ENCODE data around the gene RBM23. TPM values are rescaled to one million over a fixed set of nuclear protein-coding genes. Genes with fewer than 3 reads are reported as not detected.

The RBM23 gene
- total RNA-seq, 1 experiment from 2014 or later = 105 TPM

- peak; percentile 57 for DNase-seq (ENCODE audit: low read depth)
These were observed 32.3 kb downstream of the RBM23 start for GRCh38 chr14:22886500-22887259.

GRCh38 chr14:22885975-22886374 lies 33.0 kb downstream of the RBM23 start:
- no peak for DNase-seq (ENCODE audit: low read depth)

GRCh38 chr14:22884738-22885523 lies 34.0 kb downstream of the RBM23 start:
- DNase-seq (ENCODE audit: low read depth) = no peak

- DNase-seq (ENCODE audit: low read depth) = no peak
These were observed 34.7 kb downstream of the RBM23 start for GRCh38 chr14:22884076-22884737.

- DNase-seq (ENCODE audit: low read depth) = no peak
These were observed 35.6 kb downstream of the RBM23 start, which contains the start of gene REM2 for GRCh38 chr14:22883173-22883976. TSS of gene REM2 (plus strand) at chr14:22883222. CDS start at chr14:22883288, 66 bp downstream.

- peak; percentile 32 for DNase-seq (ENCODE audit: low read depth)
These were observed 36.3 kb downstream of the RBM23 start for GRCh38 chr14:22882529-22883172.

GRCh38 chr14:22882064-22882463 lies 36.9 kb downstream of the RBM23 start:
- no peak for DNase-seq (ENCODE audit: low read depth)

- no peak for DNase-seq (ENCODE audit: low read depth)
These were observed 40.4 kb downstream of the RBM23 start for GRCh38 chr14:22878271-22879246.

- DNase-seq (ENCODE audit: low read depth) = no peak
These were observed 41.9 kb downstream of the RBM23 start for GRCh38 chr14:22877000-22877501.

GRCh38 chr14:22875748-22876319 lies 43.1 kb downstream of the RBM23 start:
- no peak for DNase-seq (ENCODE audit: low read depth)

- no peak for DNase-seq (ENCODE audit: low read depth)
These were observed 43.8 kb downstream of the RBM23 start for GRCh38 chr14:22875003-22875747.

- no peak for DNase-seq (ENCODE audit: low read depth)
These were observed 46.0 kb downstream of the RBM23 start for GRCh38 chr14:22872833-22873520.

- DNase-seq (ENCODE audit: low read depth) = peak; percentile 86
These were observed 46.7 kb downstream of the RBM23 start for GRCh38 chr14:22872033-22872832.

GRCh38 chr14:22871224-22872032 lies 47.5 kb downstream of the RBM23 start, which contains the start of gene LRP10:
TSS of gene LRP10 (plus strand) at chr14:22871740. CDS start at chr14:22872304, 564 bp downstream.
- DNase-seq (ENCODE audit: low read depth) = peak; percentile 90

- no peak for DNase-seq (ENCODE audit: low read depth)
These were observed 48.1 kb downstream of the RBM23 start for GRCh38 chr14:22870811-22871223.

- DNase-seq (ENCODE audit: low read depth) = no peak
These were observed 52.1 kb downstream of the RBM23 start for GRCh38 chr14:22866874-22867273.
